Activated CD8-positive, alpha-beta memory T cell treated with anti-CD3 and anti-CD28 coated beads for 4 hours (primary cell): ENCODE data around the gene PHF20.
A peak's percentile ranks its signal among the peaks of the same experiment; 100 is the strongest.
"Not testable (repeated sequence)": the region's sequence is repeated elsewhere in the genome, so short reads cannot be mapped to it uniquely, and the experiment has no call there.

Source experiments
- DNase-seq, 2 donors: peaks; one replicate each; pipeline ENCODE4 v3.0.0-alpha.2; 2020; ENCODE audit warnings: low read depth in 2 of 2

Gene PHF20

GRCh38 chr20:35975576-35976373 lies 204.0 kb downstream of the PHF20 start:
- DNase-seq, result no peak

GRCh38 chr20:35978041-35978513 lies 206.3 kb downstream of the PHF20 start:
- DNase-seq, result no peak

- no peak for DNase-seq
These were observed 207.7 kb downstream of the PHF20 start for GRCh38 chr20:35979544-35979943.

- DNase-seq, result no peak
These were observed 210.2 kb downstream of the PHF20 start for GRCh38 chr20:35981969-35982368.

GRCh38 chr20:35984382-35984781 lies 212.6 kb downstream of the PHF20 start:
- DNase-seq, result no peak

GRCh38 chr20:35985806-35986205 lies 214.0 kb downstream of the PHF20 start:
- DNase-seq, result no peak

- DNase-seq, result no peak
These were observed 217.2 kb downstream of the PHF20 start for GRCh38 chr20:35988910-35989463.

- DNase-seq, result no peak
These were observed 219.4 kb downstream of the PHF20 start for GRCh38 chr20:35991142-35991771.

GRCh38 chr20:35992713-35993335 lies 221.0 kb downstream of the PHF20 start:
- DNase-seq, result peak in 1 of 2 donors; percentile 14

GRCh38 chr20:35994994-35995453 lies 223.2 kb downstream of the PHF20 start:
- peak; percentile 56 to 63 for DNase-seq

- DNase-seq, result not testable (repeated sequence)
These were observed 224.7 kb downstream of the PHF20 start for GRCh38 chr20:35996492-35996891.
